PC-9 (cell line): ENCODE results near the gene CACNA1I. TPM values are rescaled to one million over a fixed set of nuclear protein-coding genes. Genes with fewer than 3 reads are reported as not detected.

Experiments
- BruUV-seq: library from RNA; stranded (reverse); fragments of 400-500 nt; replicated peaks from 2 replicates; lab custom pipeline; 2021; lab: Mats Ljungman, UMichigan
- CTCF ChIA-PET: fragments of 300-600 bp; sonication (Branson Sonifier 250); formaldehyde crosslinking; loops from one replicate; lab custom pipeline; 2022; ENCODE audit warnings: antibody characterized with exemption; lab: Charles Lee
- POLR2A ChIA-PET: fragments of 300-600 bp; sonication (Branson Sonifier 250); formaldehyde crosslinking; loops from one replicate; lab custom pipeline; 2022; ENCODE audit warnings: antibody characterized with exemption; ENCODE audit not compliant: unreplicated experiment; lab: Charles Lee
- DNase-seq, 2 experiments: peaks; one replicate each; pipeline versions ENCODE4 v3.0.0 to v3.0.0-alpha.2; 2015 to 2022; ENCODE audit warnings: mixed read lengths in 1 of 2
- H2AFZ ChIP-seq: fragments of 200-600 bp; sonication (generic); 2 replicates; pipeline ENCODE4 v1.8.1; 2017; ENCODE audit warnings: antibody characterized with exemption
- H3F3A ChIP-seq: fragments of 200-600 bp; sonication (generic); 2 replicates; pipeline ENCODE4 v1.8.1; 2017; ENCODE audit warnings: antibody characterized with exemption, mild to moderate bottlenecking, low read depth; ENCODE audit not compliant: insufficient read depth
- H3K27ac ChIP-seq: fragments of 200-600 bp; sonication (generic); 2 replicates; pipeline ENCODE4 v1.6.1; 2016; ENCODE audit warnings: mixed run types
- H3K27me3 ChIP-seq: fragments of 200-600 bp; sonication (generic); 2 replicates; pipeline ENCODE4 v1.6.1; 2016; ENCODE audit warnings: low read depth, mixed run types; ENCODE audit not compliant: insufficient read depth
- H3K36me3 ChIP-seq: fragments of 200-600 bp; sonication (generic); 2 replicates; pipeline ENCODE4 v1.6.1; 2016; ENCODE audit warnings: low read depth, mixed run types
- H3K4me1 ChIP-seq: fragments of 200-600 bp; sonication (generic); replicated peaks from 2 replicates; pipeline ENCODE4 v1.6.1; 2016; ENCODE audit warnings: mixed run types; ENCODE audit not compliant: insufficient read depth
- H3K4me2 ChIP-seq: fragments of 200-600 bp; sonication (generic); 2 replicates; pipeline ENCODE4 v1.6.1; 2017; ENCODE audit warnings: mixed run types
- H3K4me3 ChIP-seq: fragments of 200-600 bp; sonication (generic); 2 replicates; pipeline ENCODE4 v1.6.1; 2016; ENCODE audit warnings: mixed run types
- H3K79me2 ChIP-seq: fragments of 200-600 bp; sonication (generic); 2 replicates; pipeline ENCODE4 v1.6.1; 2017; ENCODE audit warnings: low read depth, mixed run types
- H3K9me2 ChIP-seq: fragments of 200-600 bp; sonication (generic); 2 replicates; pipeline ENCODE4 v1.8.1; 2017; ENCODE audit warnings: mild to moderate bottlenecking; ENCODE audit not compliant: insufficient read depth
- H3K9me3 ChIP-seq: fragments of 200-600 bp; sonication (generic); 2 replicates; pipeline ENCODE4 v1.8.1; 2016; ENCODE audit warnings: low read depth; ENCODE audit not compliant: insufficient read depth
- H4K20me1 ChIP-seq: fragments of 200-600 bp; sonication (generic); 2 replicates; pipeline ENCODE4 v1.8.1; 2017; ENCODE audit not compliant: insufficient read depth
- CTCF ChIP-seq: fragments of 200-600 bp; sonication (generic); conservative IDR thresholded peaks from 2 replicates; pipeline ENCODE4 v1.6.1; 2017; ENCODE audit warnings: mixed run types, antibody characterized with exemption, mild to moderate bottlenecking, moderate library complexity
- EZH2 ChIP-seq: fragments of 200-600 bp; sonication (generic); IDR thresholded peaks from 2 replicates; pipeline ENCODE4 v1.8.0; 2017; ENCODE audit warnings: antibody characterized with exemption, low read depth
- intact Hi-C: fragments of 100-400 bp; cut with micrococcal nuclease; formaldehyde crosslinking; loops from one replicate; pipeline ENCODE4 v1.10.0; 2022; ENCODE audit not compliant: unreplicated experiment
- total RNA-seq: library from RNA; stranded (reverse); gene quantifications from 2 replicates; pipeline ENCODE4 v1.2.3, GENCODE V29; 2021

CACNA1I gene
- total RNA-seq, 1 experiment from 2014 or later, result 2.8 TPM

DNA sequence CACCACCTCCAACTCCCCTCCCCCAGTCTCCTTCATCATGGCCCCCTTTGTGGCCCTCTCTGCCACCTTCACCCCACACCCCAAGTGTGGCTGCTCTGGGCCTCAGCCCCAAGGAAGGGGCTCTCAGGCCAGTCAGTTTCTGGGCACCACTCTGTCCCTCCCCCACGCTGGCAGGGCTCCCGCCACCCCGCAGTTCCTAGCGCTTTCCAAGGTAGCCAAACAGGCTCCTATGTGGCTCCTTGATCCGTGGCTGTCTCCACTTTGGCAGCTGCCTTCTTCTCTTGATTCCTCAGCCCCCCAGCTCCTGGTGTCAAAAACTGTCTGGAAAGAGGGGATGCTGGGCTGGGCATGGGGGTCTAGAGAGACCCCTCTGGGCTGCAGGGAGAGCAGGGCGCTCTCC is 10.4 kb upstream of the CACNA1I start:
- no peaks in the 10 kb centered on the region for H3K36me3 ChIP-seq
- intact Hi-C loops, result no loop called here
- H2AFZ ChIP-seq, result no peak overlapping the region
- peaks cover 34% of the 10 kb centered on the region for H3F3A ChIP-seq
- no peak overlapping the region for H3K4me3 ChIP-seq
- CTCF ChIA-PET, result interaction anchor here (0.6 to 1.5 kb wide), 7 partner anchors 15 to 465 kb away, joined by 3 to 11 read pairs (median 5); no protein-coding TSS in a partner anchor
- no peaks in the 10 kb centered on the region for H3K79me2 ChIP-seq
- no peaks in the 10 kb centered on the region for H4K20me1 ChIP-seq
- peaks cover 22% of the 10 kb centered on the region for H3K4me1 ChIP-seq
- H3K9me2 ChIP-seq, result no peaks in the 10 kb centered on the region
- TF ChIP-seq CTCF, result no peak
- no peak for TF ChIP-seq EZH2
- peak in 1 of 2 experiments; percentile 51 for DNase-seq
- POLR2A ChIA-PET, result interaction anchor here (0.6 to 0.7 kb wide), 3 partner anchors 32 to 465 kb away, joined by 5 to 18 read pairs (median 12); no protein-coding TSS in a partner anchor
- H3K27ac ChIP-seq, result no peak overlapping the region
- no TSS peak for BruUV-seq
- H3K9me3 ChIP-seq, result no peaks in the 10 kb centered on the region
- peak overlapping the region; percentile 76 for H3K4me2 ChIP-seq
- H3K27me3 ChIP-seq, result 0 out of 2 replicates have a peak, but pooled peaks cover 10% of the 10 kb centered on the region

DNA sequence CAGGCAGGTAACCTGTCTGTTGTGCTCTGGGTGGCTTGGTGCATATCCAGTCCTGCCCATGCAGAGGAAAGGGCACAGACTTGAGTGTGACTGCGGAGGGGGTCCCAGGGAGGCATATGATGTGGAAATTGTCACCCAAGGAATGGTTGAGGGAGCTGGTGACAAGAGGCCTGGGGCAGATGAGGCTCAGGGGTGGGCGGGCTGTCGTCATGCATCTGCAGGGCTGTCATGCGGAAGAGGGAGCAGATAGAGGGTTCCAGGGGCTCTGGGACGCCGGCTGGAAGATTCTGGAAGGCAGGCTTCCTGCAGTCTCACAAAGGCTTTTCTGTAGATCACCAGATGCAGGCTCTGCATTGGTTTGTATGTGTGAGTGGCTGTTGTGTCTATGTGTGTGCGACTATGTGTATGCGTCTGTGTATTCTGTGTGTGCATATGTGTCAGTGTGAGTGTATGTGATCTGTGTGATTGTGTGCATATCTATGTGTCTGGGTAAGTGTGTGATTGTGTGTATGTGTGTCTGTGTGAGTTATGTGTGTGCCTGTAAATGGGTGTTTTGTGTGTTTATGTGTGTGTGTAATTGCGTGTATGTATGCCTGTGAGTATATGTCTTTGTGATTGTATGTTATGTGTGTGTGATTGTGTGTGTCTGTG is 7.6 kb upstream of the CACNA1I start:
- Histone ChIP-seq H4K20me1 (no peaks in the 10 kb centered on the region), H3K4me1 (peaks cover 22% of the 10 kb centered on the region), H3K79me2 (no peaks in the 10 kb centered on the region), H3K9me3 (no peaks in the 10 kb centered on the region), H3K27ac (no peak overlapping the region), H3K4me2 (no peak overlapping the region), H3F3A (peaks cover 25% of the 10 kb centered on the region), H3K9me2 (no peaks in the 10 kb centered on the region), H3K36me3 (no peaks in the 10 kb centered on the region), H3K27me3 (no peaks in the 10 kb centered on the region), H2AFZ (no peak overlapping the region), H3K4me3 (no peak overlapping the region)
- ChIA-PET POLR2A (no interaction called here), CTCF (no interaction called here)
- DNase-seq, result no peak
- no TSS peak for BruUV-seq
- intact Hi-C loops, result no loop called here
- no peak for TF ChIP-seq CTCF
- TF ChIP-seq EZH2, result no peak

- no peak overlapping the region for H2AFZ ChIP-seq
- no peak for DNase-seq
- H3K36me3 ChIP-seq, result no peaks in the 10 kb centered on the region
- H3K4me2 ChIP-seq, result no peak overlapping the region
- no peaks in the 10 kb centered on the region for H3K79me2 ChIP-seq
- ChIA-PET CTCF (no interaction called here), POLR2A (no interaction called here)
- H3K4me3 ChIP-seq, result no peak overlapping the region
- H3K4me1 ChIP-seq, result peaks cover 19% of the 10 kb centered on the region
- no peaks in the 10 kb centered on the region for H4K20me1 ChIP-seq
- no peak overlapping the region for H3K27ac ChIP-seq
- no peak for TF ChIP-seq EZH2
- TF ChIP-seq CTCF, result no peak
- H3K27me3 ChIP-seq, result no peaks in the 10 kb centered on the region
- peaks cover 25% of the 10 kb centered on the region for H3F3A ChIP-seq
- intact Hi-C loops, result no loop called here
- no peaks in the 10 kb centered on the region for H3K9me2 ChIP-seq
- H3K9me3 ChIP-seq, result no peaks in the 10 kb centered on the region
- BruUV-seq, result no TSS peak
Measured at GRCh38 chr22:39563571-39564428, 6.8 kb upstream of the CACNA1I start.
